ENCODE data around the gene OTC.

- no peak for TF ChIP-seq CTCF (IDR thresholded peaks at IDR 0.05)
- no peak for TF ChIP-seq POLR2A (IDR thresholded peaks at IDR 0.05)
- no peak for TF ChIP-seq EP300 (IDR thresholded peaks at IDR 0.05)
Measured at GRCh38 chrX:38426785-38427184, 74.4 kb downstream of the OTC start.
